Naive thymus-derived CD8-positive, alpha-beta T cell (primary cell): ENCODE results near the gene NFILZ. TPM values are rescaled to one million over a fixed set of nuclear protein-coding genes. Genes with fewer than 3 reads are reported as not detected.
A peak's percentile ranks its signal among the peaks of the same experiment; 100 is the strongest.

Source experiments
- ATAC-seq, 2 donors: fragments of 150-1000 bp; cut with Tn5 transposase in 1 of 2; sonication (Bioruptor Pico), chemical (Tn5 transposase) in 1 of 2; 1 replicate in 1 of 2; 2 replicates in 1 of 2; pipeline ENCODE4 v1.10.0; 2021; ENCODE audit warnings: mild to moderate bottlenecking in 2 of 2, moderate library complexity in 2 of 2
- POLR2A ChIA-PET: fragments of 350-600 bp; sonication (Branson Sonifier 250); formaldehyde crosslinking; loops from one replicate; lab custom pipeline; 2021; ENCODE audit warnings: antibody characterized with exemption; lab: Charles Lee
- DNase-seq, 10 donors: peaks; one replicate each; pipeline versions ENCODE4 v3.0.0 to v3.0.0-alpha.2; 2020 to 2022
- H3K27ac Mint-ChIP-seq, 10 donors: one replicate each; pipeline ENCODE4 v1.8.0; 2020 to 2022; ENCODE audit warnings: mild to moderate bottlenecking in 10 of 10, mixed read lengths in 10 of 10, moderate library complexity in 4 of 10, inconsistent platforms in 1 of 10
- H3K27me3 Mint-ChIP-seq, 5 donors: one replicate each; pipeline ENCODE4 v1.8.0; 2021 to 2022; ENCODE audit warnings: mixed read lengths in 5 of 5
- H3K36me3 Mint-ChIP-seq, 3 donors: one replicate each; pipeline ENCODE4 v1.8.0; 2020 to 2022; ENCODE audit warnings: mixed read lengths in 3 of 3, mild to moderate bottlenecking in 2 of 3, inconsistent platforms in 1 of 3
- H3K4me1 Mint-ChIP-seq, 4 donors: one replicate each; pipeline ENCODE4 v1.8.0; 2021 to 2022; ENCODE audit warnings: mixed read lengths in 4 of 4
- H3K4me3 Mint-ChIP-seq, 10 donors: one replicate each; pipeline ENCODE4 v1.8.0; 2020 to 2022; ENCODE audit warnings: mild to moderate bottlenecking in 10 of 10, mixed read lengths in 10 of 10, moderate library complexity in 6 of 10, inconsistent platforms in 1 of 10
- H3K9me3 Mint-ChIP-seq, 9 donors: one replicate each; pipeline ENCODE4 v1.8.0; 2020 to 2022; ENCODE audit warnings: mixed read lengths in 9 of 9, mild to moderate bottlenecking in 3 of 9, inconsistent platforms in 1 of 9, moderate library complexity in 1 of 9
- polyA plus RNA-seq, 3 donors: library from polyadenylated mRNA; unstranded; fragments of 300-500 nt; fragmentation: Illumina TruSeq; gene quantifications; one replicate each; pipeline ENCODE4 v1.2.3, GENCODE V29; 2021
- total RNA-seq, 8 experiments: library from RNA in 2 of 8; stranded (reverse) in 2 of 8; gene quantifications; one replicate each; pipeline ENCODE4 v1.2.3 and lab custom pipeline; 2021 to 2026

Gene NFILZ
- total and polyA plus RNA-seq, 5 experiments from 2014 or later, result not detected

DNA sequence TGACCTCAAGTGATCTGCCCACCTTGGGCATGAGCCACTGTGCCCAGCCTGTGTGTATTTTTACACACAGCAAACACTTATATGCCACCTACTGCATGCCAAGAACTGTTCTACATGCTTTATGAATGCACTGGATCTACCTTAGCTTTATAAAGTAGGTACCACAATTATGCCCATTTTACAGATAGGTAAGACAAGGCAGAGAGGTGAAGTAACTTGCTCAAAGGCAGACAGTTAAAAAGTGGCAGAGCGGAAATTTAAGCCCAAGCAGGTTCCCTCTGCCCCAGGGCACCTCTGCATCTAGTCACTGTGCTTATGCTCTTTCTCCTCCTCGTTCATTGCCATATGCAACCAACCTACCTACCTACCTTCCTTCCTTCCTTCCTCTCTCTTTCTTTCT is 30.4 kb upstream of the NFILZ start:
- peaks cover 0 to 5% (median 0%) of the 10 kb centered on the region in 9 donors for H3K9me3 Mint-ChIP-seq
- peak overlapping the region in 1 of 10 donors; percentile 67 for H3K27ac Mint-ChIP-seq
- peaks cover 0 to 6% (median 2%) of the 10 kb centered on the region in 4 donors for H3K4me1 Mint-ChIP-seq
- ATAC-seq (no peak), DNase-seq (no peak)
- no peak overlapping the region for H3K4me3 Mint-ChIP-seq
- POLR2A ChIA-PET, result interaction anchor here (0.6 to 1.5 kb wide), 3 partner anchors 8 to 65 kb away, joined by 3 to 5 read pairs (median 4); no protein-coding TSS in a partner anchor
- H3K27me3 Mint-ChIP-seq, result no peaks in the 10 kb centered on the region
- H3K36me3 Mint-ChIP-seq, result peaks cover 7 to 86% (median 31%) of the 10 kb centered on the region in 3 donors

DNA sequence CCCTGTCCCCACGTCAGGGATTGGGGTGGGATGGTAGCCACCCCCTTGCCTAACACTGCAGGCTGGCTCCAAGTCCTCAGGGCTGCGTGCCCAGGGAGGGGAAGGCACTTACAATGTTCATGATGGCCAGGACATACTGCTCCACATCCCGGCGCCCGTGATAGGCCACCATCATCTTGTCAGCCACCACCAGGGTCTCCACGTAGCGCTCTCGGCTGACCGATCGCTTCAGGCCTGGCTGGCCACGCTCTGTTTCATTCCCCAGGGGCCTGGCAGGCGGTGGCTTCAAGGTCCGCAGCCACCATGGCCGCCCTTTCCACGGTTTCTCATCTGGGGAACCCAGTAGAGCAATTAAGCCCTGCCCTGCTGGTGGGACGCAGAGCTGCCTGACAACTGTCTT is 29.6 kb upstream of the NFILZ start:
- peaks cover 0 to 10% (median 0%) of the 10 kb centered on the region in 9 donors for H3K9me3 Mint-ChIP-seq
- ATAC-seq, result no peak
- no peak overlapping the region for H3K4me3 Mint-ChIP-seq
- H3K36me3 Mint-ChIP-seq, result peaks cover 7 to 91% (median 38%) of the 10 kb centered on the region in 3 donors
- H3K4me1 Mint-ChIP-seq, result no peaks in the 10 kb centered on the region
- peak overlapping the region in 1 of 10 donors; percentile 43 for H3K27ac Mint-ChIP-seq
- no peaks in the 10 kb centered on the region for H3K27me3 Mint-ChIP-seq
- POLR2A ChIA-PET, result interaction anchor here (0.6 kb wide), 1 partner anchor 64 kb away, joined by 4 read pairs; no protein-coding TSS in a partner anchor
- no peak for DNase-seq

DNA sequence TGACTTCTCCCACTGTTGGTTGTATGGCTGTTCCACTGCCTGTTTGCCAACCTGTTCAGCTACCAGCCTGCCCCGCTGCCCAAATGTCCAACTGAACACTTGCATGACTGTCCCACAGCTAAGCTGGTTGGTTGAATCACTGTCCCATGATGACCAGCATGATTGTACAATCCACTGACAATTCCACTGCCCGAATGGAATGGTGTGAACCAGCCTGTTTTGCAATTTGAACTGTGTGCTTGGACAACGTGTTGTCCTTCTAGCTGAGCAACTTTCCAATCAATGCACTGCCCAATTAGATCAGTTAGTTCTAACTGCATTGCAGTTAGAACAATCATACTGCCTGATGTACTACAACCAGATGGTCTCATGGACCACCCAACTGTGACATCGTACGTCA is 28.6 kb upstream of the NFILZ start:
- DNase-seq (no peak), ATAC-seq (no peak)
- Mint-ChIP-seq H3K4me3 (no peak overlapping the region), H3K9me3 (peaks cover 0 to 14% (median 0%) of the 10 kb centered on the region in 9 donors), H3K27ac (peak overlapping the region in 3 of 10 donors; percentile 44 to 74 (median 63)), H3K36me3 (peaks cover 11 to 93% (median 41%) of the 10 kb centered on the region in 3 donors), H3K27me3 (no peaks in the 10 kb centered on the region), H3K4me1 (peaks cover 3 to 6% (median 4%) of the 10 kb centered on the region in 4 donors)
- POLR2A ChIA-PET, result interaction anchor here (0.5 kb wide), 1 partner anchor 36 kb away, joined by 3 read pairs; no protein-coding TSS in a partner anchor

DNA sequence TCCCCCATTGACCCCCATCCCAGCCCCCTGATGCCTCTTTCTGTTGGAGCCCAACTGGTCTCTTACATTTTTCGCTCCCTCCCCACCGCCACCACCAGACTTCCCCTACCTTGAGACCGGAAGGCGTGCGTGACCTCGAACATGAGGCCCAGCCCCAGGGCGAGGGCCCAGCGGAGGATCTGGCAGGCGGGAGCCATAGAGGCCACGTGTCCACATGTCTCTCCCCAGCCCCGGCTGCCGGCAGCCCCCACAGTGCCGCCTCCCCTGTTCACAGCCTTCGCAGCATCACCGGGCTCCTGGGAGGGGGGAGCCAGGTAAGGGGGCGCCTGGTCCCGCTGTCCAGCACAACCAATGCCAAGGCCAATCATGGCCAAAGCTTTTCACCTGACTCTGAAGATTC is 24.9 kb upstream of the NFILZ start:
- peaks cover 17 to 71% (median 34%) of the 10 kb centered on the region in 3 donors for H3K36me3 Mint-ChIP-seq
- POLR2A ChIA-PET, result interaction anchor here (0.5 to 0.9 kb wide), 3 partner anchors 12 to 538 kb away, joined by 3 read pairs; no protein-coding TSS in a partner anchor
- peaks cover 0 to 14% (median 0%) of the 10 kb centered on the region in 9 donors for H3K9me3 Mint-ChIP-seq
- no peak overlapping the region for H3K4me3 Mint-ChIP-seq
- H3K27ac Mint-ChIP-seq, result no peak overlapping the region
- DNase-seq (no peak), ATAC-seq (no peak)
- H3K27me3 Mint-ChIP-seq, result peaks cover 0 to 2% (median 0%) of the 10 kb centered on the region in 5 donors
- H3K4me1 Mint-ChIP-seq, result peaks cover 25 to 38% (median 35%) of the 10 kb centered on the region in 4 donors

DNA sequence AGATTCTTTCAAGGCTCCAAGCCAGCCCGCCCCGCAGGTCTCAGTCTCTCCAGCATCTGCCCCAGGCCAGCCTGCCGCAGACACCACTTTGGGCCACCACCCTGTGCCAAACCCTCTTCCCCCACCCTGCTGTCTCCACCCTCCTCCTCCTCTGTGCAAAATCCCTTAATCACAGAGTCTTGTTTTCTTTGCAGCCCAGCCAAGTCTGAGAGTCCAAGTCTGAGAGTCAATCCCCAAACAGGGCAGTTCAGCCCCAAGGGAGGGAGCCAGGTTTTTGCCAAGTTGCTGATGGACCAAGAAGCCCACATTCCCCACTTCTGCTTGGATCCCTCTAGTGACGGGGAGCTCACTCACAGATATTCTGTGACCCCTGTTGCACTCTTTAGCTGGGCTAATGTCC is 23.0 kb upstream of the NFILZ start:
- peaks cover 31 to 49% (median 43%) of the 10 kb centered on the region in 4 donors for H3K4me1 Mint-ChIP-seq
- peaks cover 10 to 52% (median 28%) of the 10 kb centered on the region in 3 donors for H3K36me3 Mint-ChIP-seq
- ATAC-seq, result no peak
- H3K27me3 Mint-ChIP-seq, result peaks cover 0 to 2% (median 0%) of the 10 kb centered on the region in 5 donors
- POLR2A ChIA-PET, result interaction anchor here (0.6 to 1.7 kb wide), 4 partner anchors 8 to 1730 kb away, joined by 3 to 5 read pairs (median 3); partner anchors contain the start of gene HNRNPM
- H3K9me3 Mint-ChIP-seq, result peaks cover 0 to 14% (median 0%) of the 10 kb centered on the region in 9 donors
- no peak for DNase-seq
- H3K27ac Mint-ChIP-seq, result peak overlapping the region; percentile 36 to 95 (median 76)
- peak overlapping the region in 6 of 10 donors; percentile 1 to 81 (median 16) for H3K4me3 Mint-ChIP-seq

DNA sequence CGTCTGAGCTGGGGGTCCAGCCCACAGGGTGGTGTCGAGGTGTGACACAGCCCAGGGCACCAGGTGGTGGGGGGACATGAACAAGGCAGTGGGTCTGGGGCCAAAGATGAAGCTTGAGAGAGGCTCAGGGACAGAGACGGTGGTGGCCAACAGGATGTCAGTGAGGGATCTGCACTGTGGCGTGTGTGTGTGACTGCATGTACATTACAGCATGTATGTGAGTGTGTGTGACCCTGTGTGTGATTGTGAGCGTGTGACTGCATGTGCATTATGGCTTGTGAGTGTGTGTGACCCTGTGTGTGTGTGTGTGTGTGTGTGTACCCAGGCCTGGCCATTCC is 21.5 kb upstream of the NFILZ start:
- H3K4me1 Mint-ChIP-seq, result peaks cover 37 to 57% (median 52%) of the 10 kb centered on the region in 4 donors
- H3K27ac Mint-ChIP-seq, result peak overlapping the region; percentile 74 to 97 (median 90)
- peak overlapping the region; percentile 88 to 99 (median 93) for H3K4me3 Mint-ChIP-seq
- POLR2A ChIA-PET, result interaction anchor here (0.5 to 1.7 kb wide), 4 partner anchors 9 to 342 kb away, joined by 3 to 5 read pairs (median 4); no protein-coding TSS in a partner anchor
- peaks cover 0 to 2% (median 0%) of the 10 kb centered on the region in 5 donors for H3K27me3 Mint-ChIP-seq
- peaks cover 10 to 37% (median 23%) of the 10 kb centered on the region in 3 donors for H3K36me3 Mint-ChIP-seq
- H3K9me3 Mint-ChIP-seq, result peaks cover 0 to 14% (median 0%) of the 10 kb centered on the region in 9 donors
- ATAC-seq (no peak), DNase-seq (no peak)

DNA sequence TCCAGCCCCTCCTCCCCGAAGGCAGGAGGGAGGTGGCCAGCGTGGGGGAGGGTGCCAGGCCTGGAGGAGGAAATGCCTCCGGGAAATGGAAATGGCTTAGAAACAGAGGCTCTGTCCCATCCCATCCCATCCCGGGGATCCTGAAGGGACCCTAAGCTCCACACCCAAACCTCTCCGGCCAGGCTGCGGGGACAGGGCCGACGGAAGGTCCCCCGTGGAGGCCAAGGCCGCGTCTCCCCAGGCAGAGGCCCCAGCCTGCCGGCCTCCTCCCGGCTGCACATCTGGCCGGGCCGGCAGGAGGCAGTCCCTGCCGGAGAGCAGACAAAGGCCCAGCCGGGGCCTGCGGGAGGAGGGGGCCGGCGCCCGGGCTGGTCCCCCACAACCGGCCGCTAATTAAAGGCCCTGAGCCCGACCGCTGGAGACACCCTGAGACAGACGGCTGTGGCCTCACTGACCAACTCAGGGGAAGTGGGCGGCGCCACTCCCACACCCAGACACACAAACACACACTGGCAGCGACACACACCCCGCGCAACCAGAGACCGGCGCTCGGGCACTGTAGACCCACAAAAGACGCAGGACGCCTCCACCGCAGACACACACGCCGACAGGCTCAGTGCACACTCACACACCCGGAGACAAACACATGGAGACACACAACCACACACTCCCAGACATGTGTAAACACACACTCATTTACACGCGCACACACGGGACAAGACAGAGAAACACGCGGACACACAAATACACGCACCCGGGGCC is 21.0 kb upstream of the NFILZ start:
- peak overlapping the region; percentile 90 to 98 (median 95) for H3K27ac Mint-ChIP-seq
- POLR2A ChIA-PET, result interaction anchor here (1.0 to 1.7 kb wide), 3 partner anchors 10 to 28 kb away, joined by 4 to 5 read pairs (median 4); no protein-coding TSS in a partner anchor
- H3K36me3 Mint-ChIP-seq, result peaks cover 10 to 36% (median 21%) of the 10 kb centered on the region in 3 donors
- peaks cover 37 to 57% (median 52%) of the 10 kb centered on the region in 4 donors for H3K4me1 Mint-ChIP-seq
- peaks cover 0 to 2% (median 0%) of the 10 kb centered on the region in 5 donors for H3K27me3 Mint-ChIP-seq
- ATAC-seq, result peak; percentile 16 to 18
- peak overlapping the region; percentile 95 to 100 (median 98) for H3K4me3 Mint-ChIP-seq
- peak in 3 of 10 donors; percentile 25 to 61 (median 32) for DNase-seq
- H3K9me3 Mint-ChIP-seq, result peaks cover 0 to 14% (median 0%) of the 10 kb centered on the region in 9 donors

DNA sequence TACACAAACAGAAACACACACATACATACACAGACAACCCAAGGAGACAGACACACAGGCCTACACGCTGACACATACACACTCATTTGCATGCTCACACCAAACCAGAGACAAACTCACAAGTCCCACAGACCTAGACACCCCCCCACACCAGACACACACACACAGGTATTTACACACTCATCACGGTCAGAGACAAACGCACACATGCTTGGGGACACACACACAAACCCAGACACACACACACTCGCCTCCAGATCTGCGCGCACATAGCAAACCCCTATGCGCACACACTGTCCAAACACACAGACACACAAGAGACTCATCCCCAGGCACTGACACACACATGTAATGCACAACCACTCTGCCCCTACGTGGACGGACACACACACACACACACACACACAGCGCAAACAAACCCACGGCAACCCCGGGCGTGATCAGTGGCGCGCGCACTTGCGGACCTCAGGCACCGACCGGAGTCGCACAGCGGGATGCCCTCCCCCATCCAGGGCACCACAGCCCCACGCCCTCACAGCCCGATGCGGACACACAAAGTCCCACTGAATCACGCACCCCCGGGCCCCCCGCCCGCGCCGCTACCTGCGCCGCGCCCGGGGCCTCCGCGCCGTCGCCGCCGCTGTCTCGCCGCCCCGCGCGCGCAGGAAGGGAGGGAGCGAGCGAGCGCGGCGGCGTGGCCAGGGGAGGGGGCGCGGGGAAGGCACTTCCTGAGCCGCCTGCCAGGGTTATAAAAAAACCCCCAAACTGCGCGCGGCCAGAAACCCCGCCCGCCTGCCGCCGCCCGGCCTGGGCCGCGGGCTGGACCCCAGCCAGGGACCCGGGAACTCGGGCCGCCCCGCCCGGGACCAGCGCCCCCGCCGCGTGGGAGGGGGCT is 20.1 kb upstream of the NFILZ start, which contains the start of gene ADAMTS10:
Gene ADAMTS10 (minus strand): TSS at position 675 of the 895 bp plus-strand sequence. CDS start 5,005 bp downstream, outside the sequence.
- peaks cover 0 to 2% (median 0%) of the 10 kb centered on the region in 5 donors for H3K27me3 Mint-ChIP-seq
- H3K4me1 Mint-ChIP-seq, result peaks cover 40 to 65% (median 57%) of the 10 kb centered on the region in 4 donors
- peak within 1 kb of the TSS; percentile 95 to 100 (median 98) for H3K4me3 Mint-ChIP-seq
- peaks cover 0 to 8% (median 0%) of the 10 kb centered on the region in 9 donors for H3K9me3 Mint-ChIP-seq
- peaks cover 10 to 28% (median 13%) of the 10 kb centered on the region in 3 donors for H3K36me3 Mint-ChIP-seq
- POLR2A ChIA-PET, result no interaction called here
- peak within 1 kb of the TSS; percentile 88 to 98 (median 96) for H3K27ac Mint-ChIP-seq
- peak; percentile 36 to 75 (median 60) for DNase-seq
- ATAC-seq, result peak; percentile 56

DNA sequence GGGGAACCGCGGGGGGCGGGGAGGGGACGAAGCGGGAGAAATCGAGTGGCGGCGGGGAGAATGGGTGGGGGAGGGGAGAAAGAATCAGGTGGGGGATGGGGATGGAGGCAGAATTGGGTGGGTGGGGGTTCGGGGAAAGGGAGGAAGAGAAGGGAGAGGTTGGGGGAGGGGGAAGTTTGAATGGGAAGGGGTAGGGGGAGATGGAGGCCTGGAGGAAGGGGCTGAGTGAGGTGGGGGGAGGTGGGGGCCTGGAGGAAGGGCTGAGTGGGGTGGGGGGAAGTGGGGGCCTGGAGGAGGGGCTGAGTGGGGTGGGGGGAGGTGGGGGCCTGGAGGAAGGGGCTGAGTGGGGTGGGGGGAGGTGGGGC is 19.5 kb upstream of the NFILZ start:
- Mint-ChIP-seq H3K27me3 (peaks cover 0 to 2% (median 0%) of the 10 kb centered on the region in 5 donors), H3K36me3 (peaks cover 7 to 21% (median 10%) of the 10 kb centered on the region in 3 donors), H3K27ac (peak overlapping the region in 1 of 10 donors; percentile 70), H3K4me3 (peak overlapping the region in 2 of 10 donors; percentile 22 to 76), H3K4me1 (peaks cover 44 to 70% (median 63%) of the 10 kb centered on the region in 4 donors), H3K9me3 (peaks cover 0 to 4% (median 0%) of the 10 kb centered on the region in 9 donors)
- POLR2A ChIA-PET, result interaction anchor here (0.6 to 2.0 kb wide), 4 partner anchors 20 to 128 kb away, joined by 3 to 10 read pairs (median 5); no protein-coding TSS in a partner anchor
- ATAC-seq, result no peak
- DNase-seq, result no peak

DNA sequence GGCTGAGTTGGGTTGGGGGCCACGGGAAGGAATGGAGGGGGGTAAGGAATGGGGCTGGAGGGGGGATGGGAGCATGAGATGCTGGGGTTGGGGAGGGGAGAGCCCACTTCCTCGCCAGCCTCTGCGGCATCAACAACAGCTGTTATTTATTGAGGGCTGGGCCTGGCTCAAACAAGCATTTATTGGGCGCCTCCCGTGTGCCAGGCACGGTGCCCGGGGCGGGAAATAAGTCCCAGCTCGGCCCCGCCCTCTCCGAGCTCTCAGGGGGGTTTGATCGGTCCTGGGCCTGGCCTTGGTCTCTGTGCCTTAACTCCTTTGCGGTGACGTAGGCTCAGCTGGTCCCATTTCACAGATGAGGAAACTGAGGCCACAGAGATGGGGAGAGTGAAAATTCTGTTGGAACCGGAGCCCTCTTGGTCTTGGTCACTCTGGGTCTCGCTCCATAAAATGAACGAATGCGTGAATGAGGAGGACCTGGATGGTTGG is 19.0 kb upstream of the NFILZ start:
- DNase-seq (peak in 9 of 10 donors; percentile 22 to 73 (median 32)), ATAC-seq (peak in 1 of 2 donors; percentile 9)
- H3K4me1 Mint-ChIP-seq, result peaks cover 44 to 69% (median 65%) of the 10 kb centered on the region in 4 donors
- POLR2A ChIA-PET, result interaction anchor here (0.6 to 2.0 kb wide), 7 partner anchors 17 to 259 kb away, joined by 3 to 10 read pairs (median 6); partner anchors contain the start of gene ZNF414
- peaks cover 0 to under 1% (median 0%) of the 10 kb centered on the region in 9 donors for H3K9me3 Mint-ChIP-seq
- H3K4me3 Mint-ChIP-seq, result peak overlapping the region; percentile 54 to 88 (median 74)
- peaks cover 0 to 2% (median 0%) of the 10 kb centered on the region in 5 donors for H3K27me3 Mint-ChIP-seq
- peaks cover 4 to 16% (median 10%) of the 10 kb centered on the region in 3 donors for H3K36me3 Mint-ChIP-seq
- peak overlapping the region in 9 of 10 donors; percentile 63 to 96 (median 90) for H3K27ac Mint-ChIP-seq
